GM23248 (cell line): ENCODE measurements around the gene PACSIN1. TPM values are rescaled to one million over a fixed set of nuclear protein-coding genes. Genes with fewer than 3 reads are reported as not detected.

Experiments used
- DNase-seq: peaks from one replicate; pipeline ENCODE4 v3.0.0-alpha.2; 2015
- H2AFZ ChIP-seq: fragments of 200-600 bp; sonication (generic); 2 replicates; pipeline ENCODE4 v1.6.1; 2016; ENCODE audit warnings: antibody characterized with exemption
- H3F3A ChIP-seq: fragments of 200-600 bp; sonication (generic); 2 replicates; pipeline ENCODE4 v1.6.1; 2016; ENCODE audit warnings: mild to moderate bottlenecking, antibody characterized with exemption, mixed run types; ENCODE audit not compliant: insufficient read depth
- H3K27ac ChIP-seq: fragments of 200-600 bp; sonication (generic); 2 replicates; pipeline ENCODE4 v1.5.1; 2016; ENCODE audit warnings: mild to moderate bottlenecking
- H3K27me3 ChIP-seq: fragments of 200-600 bp; sonication (generic); replicated peaks from 2 replicates; pipeline ENCODE4 v1.6.1; 2016; ENCODE audit warnings: mild to moderate bottlenecking; ENCODE audit not compliant: insufficient read depth
- H3K36me3 ChIP-seq: fragments of 200-600 bp; sonication (generic); 2 replicates; pipeline ENCODE4 v1.6.1; 2016; ENCODE audit warnings: low read depth, mild to moderate bottlenecking
- H3K4me1 ChIP-seq: fragments of 200-600 bp; sonication (generic); 2 replicates; pipeline ENCODE4 v1.6.1; 2016; ENCODE audit warnings: mild to moderate bottlenecking; ENCODE audit not compliant: insufficient read depth
- H3K4me2 ChIP-seq: fragments of 200-600 bp; sonication (generic); one replicate; pipeline ENCODE4 v1.6.1; 2016; ENCODE audit warnings: mild to moderate bottlenecking; ENCODE audit not compliant: unreplicated experiment
- H3K4me3 ChIP-seq: fragments of 200-600 bp; sonication (generic); 2 replicates; pipeline ENCODE4 v1.5.1; 2016; ENCODE audit warnings: mild to moderate bottlenecking
- H3K79me2 ChIP-seq: fragments of 200-600 bp; sonication (generic); 2 replicates; pipeline ENCODE4 v1.6.1; 2016; ENCODE audit warnings: mild to moderate bottlenecking; ENCODE audit not compliant: insufficient read depth
- H3K9ac ChIP-seq: fragments of 200-600 bp; sonication (generic); 2 replicates; pipeline ENCODE4 v1.6.1; 2016; ENCODE audit warnings: mild to moderate bottlenecking
- H3K9me2 ChIP-seq: fragments of 200-600 bp; sonication (generic); 2 replicates; pipeline ENCODE4 v1.6.1; 2016; ENCODE audit warnings: mixed run types, mild to moderate bottlenecking, moderate library complexity; ENCODE audit not compliant: insufficient read depth
- H3K9me3 ChIP-seq: fragments of 200-600 bp; sonication (generic); one replicate; pipeline ENCODE4 v1.6.1; 2017; ENCODE audit warnings: low read depth
- H4K20me1 ChIP-seq: fragments of 200-600 bp; sonication (generic); 2 replicates; pipeline ENCODE4 v1.6.0; 2016; ENCODE audit not compliant: insufficient read depth
- EZH2 ChIP-seq: fragments of 200-600 bp; sonication (generic); IDR thresholded peaks from 2 replicates; pipeline ENCODE4 v1.6.1; 2018; ENCODE audit warnings: antibody characterized with exemption, mild to moderate bottlenecking; ENCODE audit not compliant: insufficient read depth, poor library complexity, severe bottlenecking
- EZH2phosphoT487 ChIP-seq: fragments of 200-600 bp; sonication (generic); IDR thresholded peaks from 2 replicates; pipeline ENCODE4 v1.6.1; 2018; ENCODE audit warnings: antibody characterized with exemption, moderate library complexity, mild to moderate bottlenecking, low read depth; ENCODE audit not compliant: insufficient read depth
- WGBS, 2 experiments: methylation state at CpG; one replicate each; pipeline ENCODE4 v1.1.6; 2015 to 2017; ENCODE audit warnings: low lambda C conversion rate in 2 of 2, low coverage in 1 of 2; ENCODE audit errors: missing lambda C conversion rate in 2 of 2; 5-methylcytosine and 5-hydroxymethylcytosine counted together
- in situ Hi-C: fragments of 300-500 bp; cut with MboI; formaldehyde crosslinking; loops from 2 replicates; pipeline ENCODE4 v1.15.0; 2020
- polyA plus RNA-seq: library from polyadenylated mRNA; unstranded; fragments of >200 nt; fragmentation: Nextera tagmentation; extraction: Ambion mirVana; gene quantifications from 2 replicates; pipeline ENCODE4 v1.2.1, GENCODE V29; 2016
- total RNA-seq: library from RNA; depleted of rRNA; stranded (reverse); fragments of >200 nt; shearing (Covaris generic); gene quantifications from 2 replicates; pipeline ENCODE4 v1.2.3, GENCODE V29; 2014

PACSIN1 gene
- total and polyA plus RNA-seq, 2 experiments from 2014 or later = not detected

DNA sequence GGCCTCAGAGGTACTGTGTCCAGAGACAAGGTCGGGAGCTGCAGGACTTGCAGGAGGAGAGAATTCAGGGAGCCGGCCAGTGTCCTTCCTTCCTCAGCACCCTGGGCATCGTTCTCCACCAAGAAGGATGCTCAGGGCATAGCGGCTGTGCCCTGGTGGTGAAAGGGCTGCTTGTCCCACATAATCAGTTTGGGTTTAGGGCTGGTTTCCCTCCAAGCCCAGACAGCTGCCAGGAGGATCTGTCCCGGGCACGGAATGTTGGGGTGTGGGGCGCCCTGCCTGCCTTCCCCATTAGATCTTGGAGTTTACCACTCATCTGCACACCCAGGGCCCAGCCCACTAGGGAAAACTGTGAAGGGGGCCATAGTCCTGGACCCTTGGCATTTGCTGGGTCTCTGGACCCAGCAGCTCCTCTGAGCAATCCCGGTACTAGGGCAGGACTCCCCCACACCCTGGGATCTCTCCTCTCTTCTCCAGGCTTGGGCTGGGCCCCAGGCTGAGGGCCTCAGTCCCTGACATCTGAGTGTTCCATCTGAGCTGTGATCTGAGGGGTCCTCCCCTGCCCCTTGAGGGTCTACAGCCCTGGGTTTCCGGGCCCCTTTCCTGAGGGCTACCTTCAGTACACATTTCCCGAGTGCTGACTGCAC lies 108.9 kb downstream of the PACSIN1 start:
- Histone ChIP-seq H3K4me1 (no peaks in the 10 kb centered on the region), H3K9ac (no peak overlapping the region), H3K4me3 (no peak overlapping the region), H3K79me2 (no peaks in the 10 kb centered on the region), H3K4me2 (no peak overlapping the region), H3K36me3 (no peaks in the 10 kb centered on the region), H3K27me3 (no peaks in the 10 kb centered on the region), H2AFZ (no peak overlapping the region), H4K20me1 (no peaks in the 10 kb centered on the region), H3F3A (no peaks in the 10 kb centered on the region), H3K9me2 (no peaks in the 10 kb centered on the region), H3K9me3 (no peaks in the 10 kb centered on the region), H3K27ac (no peak overlapping the region)
- TF ChIP-seq EZH2phosphoT487 = no peak
- TF ChIP-seq EZH2 = no peak
- 40 to 43% methylated on average over 10 of the region's 10 CpGs for WGBS, 2 experiments
- in situ Hi-C loops = no loop called here
- no peak for DNase-seq

DNA sequence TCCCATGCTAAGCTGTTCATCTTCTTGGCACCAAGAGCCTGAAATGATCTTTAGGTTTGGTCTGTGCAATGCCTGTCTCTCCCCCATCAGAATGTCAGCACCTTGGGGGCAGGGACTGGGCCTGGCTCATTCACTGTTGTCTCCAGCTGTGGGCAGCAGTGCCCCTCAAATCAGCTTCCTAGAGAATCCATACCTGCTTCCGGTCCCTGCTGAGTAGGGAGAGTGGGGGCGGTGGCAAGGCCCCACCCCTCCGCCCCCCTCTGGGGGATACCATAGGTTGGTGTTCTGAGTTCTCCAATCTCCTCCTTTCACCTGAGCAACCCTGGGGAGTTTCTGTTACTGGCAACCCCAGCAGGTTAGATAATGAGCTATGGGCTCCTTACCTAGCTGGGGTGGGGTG lies 109.5 kb downstream of the PACSIN1 start:
- Histone ChIP-seq H3K4me2 (no peak overlapping the region), H2AFZ (no peak overlapping the region), H4K20me1 (no peaks in the 10 kb centered on the region), H3K27me3 (no peaks in the 10 kb centered on the region), H3K9me2 (no peaks in the 10 kb centered on the region), H3F3A (no peaks in the 10 kb centered on the region), H3K36me3 (no peaks in the 10 kb centered on the region), H3K4me1 (no peaks in the 10 kb centered on the region), H3K4me3 (no peak overlapping the region), H3K79me2 (no peaks in the 10 kb centered on the region), H3K27ac (no peak overlapping the region), H3K9ac (no peak overlapping the region), H3K9me3 (no peaks in the 10 kb centered on the region)
- TF ChIP-seq EZH2phosphoT487 = no peak
- TF ChIP-seq EZH2 = no peak
- no peak for DNase-seq
- WGBS, 2 experiments = 42 to 44% methylated on average over 3 of the region's 3 CpGs
- in situ Hi-C loops = no loop called here

DNA sequence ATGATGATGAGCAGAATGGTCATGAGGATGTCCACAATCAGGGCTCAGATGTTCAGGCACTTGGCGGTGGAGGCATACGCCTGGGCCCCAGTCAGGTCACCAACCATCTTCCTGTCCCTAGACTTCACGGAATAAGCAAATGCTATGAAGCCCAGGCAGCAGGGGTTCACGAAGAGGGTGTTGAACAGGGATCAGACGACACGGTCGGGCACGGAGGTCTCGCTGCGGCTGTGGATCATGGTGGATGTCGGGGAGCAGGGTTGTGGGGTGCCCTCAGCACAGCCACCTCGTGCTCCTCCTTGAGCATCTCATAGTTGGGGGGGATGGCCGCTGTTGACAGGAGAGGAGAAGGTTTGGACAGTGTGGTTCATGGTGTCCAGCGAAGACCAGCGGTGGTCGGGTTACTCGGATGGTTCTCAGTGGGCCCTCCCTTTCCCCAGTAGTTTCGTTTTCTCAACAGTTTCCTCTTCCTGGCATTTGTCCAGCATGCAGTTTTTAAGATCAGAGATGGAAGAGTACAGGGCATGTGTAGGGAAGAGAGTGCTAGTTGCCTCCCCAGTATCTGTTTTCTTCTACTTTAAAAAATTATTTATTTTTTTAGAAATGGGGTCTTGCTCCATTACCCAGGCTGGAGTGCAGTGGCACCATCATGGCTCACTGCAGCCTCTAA lies 110.5 kb downstream of the PACSIN1 start:
- Histone ChIP-seq H3K79me2 (no peaks in the 10 kb centered on the region), H3K36me3 (no peaks in the 10 kb centered on the region), H3K4me3 (no peak overlapping the region), H2AFZ (no peak overlapping the region), H3K9me2 (no peaks in the 10 kb centered on the region), H3F3A (no peaks in the 10 kb centered on the region), H3K4me1 (no peaks in the 10 kb centered on the region), H4K20me1 (no peaks in the 10 kb centered on the region), H3K27ac (no peak overlapping the region), H3K4me2 (no peak overlapping the region), H3K9me3 (no peaks in the 10 kb centered on the region), H3K9ac (no peak overlapping the region), H3K27me3 (no peaks in the 10 kb centered on the region)
- 84 to 85% methylated on average over 18 of the region's 18 CpGs for WGBS, 2 experiments
- DNase-seq = no peak
- in situ Hi-C loops = no loop called here
- no peak for TF ChIP-seq EZH2phosphoT487
- no peak for TF ChIP-seq EZH2

- Histone ChIP-seq H3K79me2 (no peaks in the 10 kb centered on the region), H3K9me2 (no peaks in the 10 kb centered on the region), H3K9ac (no peak overlapping the region), H3K4me3 (no peak overlapping the region), H3K9me3 (no peaks in the 10 kb centered on the region), H3K4me2 (no peak overlapping the region), H3F3A (no peaks in the 10 kb centered on the region), H3K4me1 (no peaks in the 10 kb centered on the region), H2AFZ (no peak overlapping the region), H4K20me1 (no peaks in the 10 kb centered on the region), H3K27ac (no peak overlapping the region), H3K36me3 (no peaks in the 10 kb centered on the region), H3K27me3 (no peaks in the 10 kb centered on the region)
- in situ Hi-C loops = no loop called here
- no peak for DNase-seq
- TF ChIP-seq EZH2phosphoT487 (no peak), EZH2 (no peak)
- 84 to 87% methylated on average over 7 of the region's 7 CpGs for WGBS, 2 experiments
Measured at GRCh38 chr6:34578445-34579262, 112.8 kb downstream of the PACSIN1 start.
